DOHH2 (cell line): ENCODE measurements around the gene ZNF609.

Experiments
- H3F3A ChIP-seq: fragments of 200-600 bp; sonication (generic), shearing (Covaris generic); 2 replicates; pipeline ENCODE4 v1.6.0; 2016; ENCODE audit warnings: antibody characterized with exemption, mild to moderate bottlenecking; ENCODE audit not compliant: control insufficient read depth, insufficient read depth
- H3K27ac ChIP-seq: fragments of 200-600 bp; sonication (generic); 2 replicates; pipeline ENCODE4 v1.5.1; 2014; ENCODE audit warnings: low read depth, mild to moderate bottlenecking, low read length, moderate library complexity
- H3K27me3 ChIP-seq: fragments of 200-600 bp; sonication (generic); 2 replicates; pipeline ENCODE4 v1.6.1; 2014; ENCODE audit warnings: mild to moderate bottlenecking, low read length, mixed read lengths; ENCODE audit not compliant: control insufficient read depth
- H3K36me3 ChIP-seq: fragments of 200-600 bp; sonication (generic); 2 replicates; pipeline ENCODE4 v1.6.1; 2014; ENCODE audit warnings: mild to moderate bottlenecking, low read length, moderate library complexity, mixed read lengths; ENCODE audit not compliant: control insufficient read depth
- H3K4me1 ChIP-seq: fragments of 200-600 bp; sonication (generic); 2 replicates; pipeline ENCODE4 v1.6.1; 2014; ENCODE audit warnings: mild to moderate bottlenecking, low read length, mixed read lengths; ENCODE audit not compliant: control insufficient read depth
- H3K4me2 ChIP-seq: fragments of 200-600 bp; sonication (generic); 2 replicates; pipeline ENCODE4 v1.6.0; 2014; ENCODE audit warnings: mild to moderate bottlenecking, low read length, moderate library complexity
- H3K4me3 ChIP-seq: fragments of 200-600 bp; sonication (generic); 2 replicates; pipeline ENCODE4 v1.5.1; 2014; ENCODE audit warnings: mild to moderate bottlenecking, low read length, mixed read lengths
- H3K79me2 ChIP-seq: fragments of 200-600 bp; sonication (generic); 2 replicates; pipeline ENCODE4 v1.6.1; 2014; ENCODE audit warnings: mild to moderate bottlenecking, low read length, mixed read lengths; ENCODE audit not compliant: control insufficient read depth
- H3K9me2 ChIP-seq: fragments of 200-600 bp; sonication (generic); replicated peaks from 2 replicates; pipeline ENCODE4 v1.6.1; 2014; ENCODE audit warnings: mild to moderate bottlenecking, low read length, mixed read lengths; ENCODE audit not compliant: control insufficient read depth
- H3K9me3 ChIP-seq: fragments of 200-600 bp; sonication (generic); 2 replicates; pipeline ENCODE4 v1.6.1; 2014; ENCODE audit warnings: antibody characterized with exemption, low read length, mixed read lengths; ENCODE audit not compliant: control insufficient read depth, insufficient read depth
- H4K20me1 ChIP-seq: fragments of 200-600 bp; sonication (generic); 2 replicates; pipeline ENCODE4 v1.6.0; 2014; ENCODE audit warnings: low read depth, mild to moderate bottlenecking, antibody characterized with exemption, low read length, moderate library complexity; ENCODE audit not compliant: control insufficient read depth, insufficient read depth
- EZH2phosphoT487 ChIP-seq: fragments of 200-600 bp; sonication (generic); IDR thresholded peaks from 2 replicates; pipeline ENCODE4 v1.6.1; 2017; ENCODE audit warnings: borderline replicate concordance, mild to moderate bottlenecking, antibody characterized with exemption, low read length, moderate library complexity, mixed read lengths
- TF ChIP-seq, protein P1 (sequence below): fragments of 200-600 bp; sonication (generic); IDR thresholded peaks from one replicate; pipeline ENCODE4 v1.5.1; 2014; ENCODE audit warnings: antibody characterized with exemption, mild to moderate bottlenecking, low read depth, low read length; ENCODE audit not compliant: poor library complexity, severe bottlenecking

The ZNF609 gene

DNA sequence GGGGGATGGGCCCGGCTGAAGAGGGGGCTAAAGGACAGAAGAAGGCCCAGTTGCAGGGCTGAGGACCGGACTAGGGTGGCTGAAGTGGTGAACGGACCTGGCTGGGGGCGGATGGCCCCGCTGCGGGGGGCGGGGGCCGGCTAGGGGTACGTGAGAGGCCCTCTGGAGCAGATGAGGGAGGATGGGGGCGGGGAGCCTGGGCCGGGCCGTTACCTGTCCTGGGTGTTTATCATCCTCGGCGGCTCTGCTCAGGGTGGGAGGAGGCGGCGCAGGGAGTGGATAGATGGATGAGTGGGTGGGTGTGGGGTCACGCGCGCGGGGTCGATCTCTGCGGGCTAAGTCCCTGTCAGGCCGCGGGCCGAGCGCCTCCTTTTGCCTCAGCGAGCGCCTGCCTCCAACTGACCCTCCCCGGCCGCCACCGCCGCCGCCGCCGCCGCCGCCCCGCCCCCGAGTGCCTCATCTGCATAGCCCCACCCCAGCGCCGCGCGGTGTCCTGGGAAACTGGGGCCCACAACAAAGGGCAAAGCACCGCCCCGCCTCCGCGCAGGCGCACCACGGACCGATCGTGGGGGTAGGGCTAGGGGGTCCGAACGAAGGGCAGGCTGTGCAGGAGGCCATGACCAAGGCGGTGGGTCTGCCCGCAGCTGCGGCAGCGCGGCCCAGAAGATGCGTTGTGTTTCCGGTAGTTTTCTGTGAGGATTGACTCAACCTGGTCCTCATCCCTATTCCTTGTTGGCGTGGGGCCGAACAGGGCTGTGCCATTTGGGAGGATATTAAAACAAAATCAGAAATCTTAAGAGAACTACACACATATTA lies 242.6 kb downstream of the ZNF609 start:
- no peaks in the 10 kb centered on the region for H3K27me3 ChIP-seq
- H3F3A ChIP-seq = 0 out of 2 replicates have a peak, but pooled peaks cover 2% of the 10 kb centered on the region
- H3K9me3 ChIP-seq = no peaks in the 10 kb centered on the region
- H3K36me3 ChIP-seq = peaks cover 9% of the 10 kb centered on the region; the same call in 1 of the 2 replicates
- H3K4me3 ChIP-seq = peak overlapping the region; percentile 76
- peaks cover 42% of the 10 kb centered on the region for H3K4me1 ChIP-seq
- peak overlapping the region; percentile 78 for H3K4me2 ChIP-seq
- H3K9me2 ChIP-seq = no peaks in the 10 kb centered on the region
- peaks cover 49% of the 10 kb centered on the region for H3K79me2 ChIP-seq
- peak overlapping the region; percentile 34 for H3K27ac ChIP-seq
- TF ChIP-seq, protein P1, sequence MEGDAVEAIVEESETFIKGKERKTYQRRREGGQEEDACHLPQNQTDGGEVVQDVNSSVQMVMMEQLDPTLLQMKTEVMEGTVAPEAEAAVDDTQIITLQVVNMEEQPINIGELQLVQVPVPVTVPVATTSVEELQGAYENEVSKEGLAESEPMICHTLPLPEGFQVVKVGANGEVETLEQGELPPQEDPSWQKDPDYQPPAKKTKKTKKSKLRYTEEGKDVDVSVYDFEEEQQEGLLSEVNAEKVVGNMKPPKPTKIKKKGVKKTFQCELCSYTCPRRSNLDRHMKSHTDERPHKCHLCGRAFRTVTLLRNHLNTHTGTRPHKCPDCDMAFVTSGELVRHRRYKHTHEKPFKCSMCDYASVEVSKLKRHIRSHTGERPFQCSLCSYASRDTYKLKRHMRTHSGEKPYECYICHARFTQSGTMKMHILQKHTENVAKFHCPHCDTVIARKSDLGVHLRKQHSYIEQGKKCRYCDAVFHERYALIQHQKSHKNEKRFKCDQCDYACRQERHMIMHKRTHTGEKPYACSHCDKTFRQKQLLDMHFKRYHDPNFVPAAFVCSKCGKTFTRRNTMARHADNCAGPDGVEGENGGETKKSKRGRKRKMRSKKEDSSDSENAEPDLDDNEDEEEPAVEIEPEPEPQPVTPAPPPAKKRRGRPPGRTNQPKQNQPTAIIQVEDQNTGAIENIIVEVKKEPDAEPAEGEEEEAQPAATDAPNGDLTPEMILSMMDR = no peak
- TF ChIP-seq EZH2phosphoT487 = no peak
- H4K20me1 ChIP-seq = peaks cover 27% of the 10 kb centered on the region

DNA sequence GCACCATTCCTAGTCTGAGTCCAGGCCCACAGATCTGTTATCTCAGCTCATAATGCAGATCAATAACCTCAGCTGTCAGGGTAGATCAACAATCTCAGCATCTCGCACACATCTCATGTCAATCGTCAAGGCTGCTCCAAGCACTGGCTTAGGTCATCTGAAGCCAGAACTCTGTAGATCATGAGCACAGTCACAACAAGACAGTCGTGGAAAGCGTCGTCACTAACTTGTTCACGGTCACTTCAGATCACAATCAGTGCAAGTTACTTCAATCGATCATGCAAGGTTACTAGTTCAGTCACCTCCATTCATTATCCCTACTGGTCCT lies 243.2 kb downstream of the ZNF609 start:
- H3K9me2 ChIP-seq = no peaks in the 10 kb centered on the region
- peaks cover 44% of the 10 kb centered on the region for H3K79me2 ChIP-seq
- H3K4me2 ChIP-seq = peak overlapping the region; percentile 78
- H4K20me1 ChIP-seq = peaks cover 27% of the 10 kb centered on the region
- H3K27ac ChIP-seq = peak overlapping the region; percentile 16; the same call in 1 of the 2 replicates
- H3K4me1 ChIP-seq = peaks cover 42% of the 10 kb centered on the region
- peak overlapping the region; percentile 76 for H3K4me3 ChIP-seq
- peaks cover 9% of the 10 kb centered on the region; the same call in 1 of the 2 replicates for H3K36me3 ChIP-seq
- TF ChIP-seq, protein P1 = no peak
- H3F3A ChIP-seq = 0 out of 2 replicates have a peak, but pooled peaks cover 2% of the 10 kb centered on the region
- H3K27me3 ChIP-seq = no peaks in the 10 kb centered on the region
- no peaks in the 10 kb centered on the region for H3K9me3 ChIP-seq

DNA sequence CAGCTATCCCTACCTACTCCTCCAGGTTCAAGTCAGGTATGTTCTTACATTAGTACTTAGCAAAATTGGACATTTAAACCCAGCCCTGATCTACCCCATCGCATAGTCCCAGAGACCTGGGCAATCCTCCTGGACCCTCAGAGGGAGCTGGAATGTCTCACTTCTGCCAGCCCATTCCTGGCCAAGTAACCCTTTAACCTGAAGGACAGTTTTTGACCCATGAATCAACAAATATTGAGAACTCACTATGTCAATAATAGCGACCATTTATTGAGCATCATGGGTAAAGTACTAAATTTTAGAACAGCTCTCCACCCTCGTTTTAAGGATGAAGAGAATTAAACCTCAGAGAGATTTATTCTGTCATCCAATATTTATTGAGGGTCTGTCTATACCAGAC lies 244.6 kb downstream of the ZNF609 start:
- Histone ChIP-seq H3K4me1 (peaks cover 29% of the 10 kb centered on the region), H3K4me3 (no peak overlapping the region), H3K9me3 (no peaks in the 10 kb centered on the region), H3K9me2 (no peaks in the 10 kb centered on the region), H3K4me2 (no peak overlapping the region), H3K27ac (no peak overlapping the region), H4K20me1 (peaks cover 16% of the 10 kb centered on the region), H3K79me2 (peaks cover 30% of the 10 kb centered on the region), H3K27me3 (no peaks in the 10 kb centered on the region), H3K36me3 (peaks cover 9% of the 10 kb centered on the region; the same call in 1 of the 2 replicates), H3F3A (0 out of 2 replicates have a peak, but pooled peaks cover 2% of the 10 kb centered on the region)
- TF ChIP-seq, protein P1 = no peak
- no peak for TF ChIP-seq EZH2phosphoT487
